ENCODE data around the gene GATA5. TPM values are rescaled to one million over a fixed set of nuclear protein-coding genes. Genes with fewer than 3 reads are reported as not detected.

GATA5 gene
- 4.1 TPM for total RNA-seq

GRCh38 chr20:62475772-62476055, at the start of gene GATA5:
TSS of gene GATA5 (minus strand) at chr20:62475995. CDS start at chr20:62475521, 474 bp downstream.
- no peak for DNase-seq (ENCODE audit: low spot score)

- DNase-seq (ENCODE audit: low spot score) = no peak
Measured at GRCh38 chr20:62525014-62525413, 49.2 kb upstream of the GATA5 start.

- no peak for DNase-seq (ENCODE audit: low spot score)
Measured at GRCh38 chr20:62524505-62524911, 48.7 kb upstream of the GATA5 start.

- no peak for DNase-seq (ENCODE audit: low spot score)
Measured at GRCh38 chr20:62523473-62524203, 47.8 kb upstream of the GATA5 start.

- DNase-seq (ENCODE audit: low spot score) = no peak
Measured at GRCh38 chr20:62522748-62523396, 47.1 kb upstream of the GATA5 start.

- no peak for DNase-seq (ENCODE audit: low spot score)
Measured at GRCh38 chr20:62519826-62520225, 44.0 kb upstream of the GATA5 start.

- DNase-seq (ENCODE audit: low spot score) = no peak
Measured at GRCh38 chr20:62518911-62519310, 43.1 kb upstream of the GATA5 start.

- DNase-seq (ENCODE audit: low spot score) = no peak
Measured at GRCh38 chr20:62517901-62518610, 42.3 kb upstream of the GATA5 start.

- no peak for DNase-seq (ENCODE audit: low spot score)
Measured at GRCh38 chr20:62517168-62517567, 41.4 kb upstream of the GATA5 start.

GRCh38 chr20:62516338-62516737, 40.5 kb upstream of the GATA5 start:
- DNase-seq (ENCODE audit: low spot score) = no peak

GRCh38 chr20:62515826-62516225, 40.0 kb upstream of the GATA5 start:
- DNase-seq (ENCODE audit: low spot score) = no peak

- DNase-seq (ENCODE audit: low spot score) = no peak
Measured at GRCh38 chr20:62515280-62515679, 39.5 kb upstream of the GATA5 start.

GRCh38 chr20:62513991-62514390, 38.2 kb upstream of the GATA5 start:
- no peak for DNase-seq (ENCODE audit: low spot score)

- no peak for DNase-seq (ENCODE audit: low spot score)
Measured at GRCh38 chr20:62511915-62512610, 36.3 kb upstream of the GATA5 start.

- DNase-seq (ENCODE audit: low spot score) = no peak
Measured at GRCh38 chr20:62511300-62511914, 35.6 kb upstream of the GATA5 start.

- no peak for DNase-seq (ENCODE audit: low spot score)
Measured at GRCh38 chr20:62508641-62509051, 32.9 kb upstream of the GATA5 start.

GRCh38 chr20:62507991-62508640, 32.3 kb upstream of the GATA5 start:
- DNase-seq (ENCODE audit: low spot score) = no peak

- DNase-seq (ENCODE audit: low spot score) = no peak
Measured at GRCh38 chr20:62507323-62507722, 31.5 kb upstream of the GATA5 start.

- DNase-seq (ENCODE audit: low spot score) = no peak
Measured at GRCh38 chr20:62506791-62507190, 31.0 kb upstream of the GATA5 start.

- no peak for DNase-seq (ENCODE audit: low spot score)
Measured at GRCh38 chr20:62506087-62506486, 30.3 kb upstream of the GATA5 start.

GRCh38 chr20:62505337-62506045, 29.7 kb upstream of the GATA5 start:
- no peak for DNase-seq (ENCODE audit: low spot score)

All from ureter (tissue), 1 donor.